Temporal lobe (tissue), 1 donor: ENCODE results near the gene RGCC. TPM values are rescaled to one million over a fixed set of nuclear protein-coding genes. Genes with fewer than 3 reads are reported as not detected.

Experiments used
- total RNA-seq: library from RNA; depleted of rRNA; stranded (reverse); fragments of >200 nt; gene quantifications from one replicate; pipeline ENCODE4 v1.2.3, GENCODE V29; 2014

Gene RGCC
- total RNA-seq, 1 donor from 2014 or later = 25.8 TPM

Other genes starting within 250 kb of the RGCC start
- 12.5 TPM for gene MTRF1, start 194.0 kb upstream of the RGCC start, total RNA-seq
- 35.7 TPM for gene NAA16, start 146.3 kb upstream of the RGCC start, total RNA-seq